HG02642 (cell line): Measurements from ENCODE around the gene OBP2B.
"Not testable (repeated sequence)": the region's sequence is repeated elsewhere in the genome, so short reads cannot be mapped to it uniquely, and the experiment has no call there.

ENCODE experiments used
- ATAC-seq: cut with Tn5 transposase; IDR thresholded peaks from one replicate; pipeline ENCODE4 v1.9.1; 2021; ENCODE audit warnings: mild to moderate bottlenecking; ENCODE audit not compliant: unreplicated experiment, poor library complexity

The OBP2B gene

DNA sequence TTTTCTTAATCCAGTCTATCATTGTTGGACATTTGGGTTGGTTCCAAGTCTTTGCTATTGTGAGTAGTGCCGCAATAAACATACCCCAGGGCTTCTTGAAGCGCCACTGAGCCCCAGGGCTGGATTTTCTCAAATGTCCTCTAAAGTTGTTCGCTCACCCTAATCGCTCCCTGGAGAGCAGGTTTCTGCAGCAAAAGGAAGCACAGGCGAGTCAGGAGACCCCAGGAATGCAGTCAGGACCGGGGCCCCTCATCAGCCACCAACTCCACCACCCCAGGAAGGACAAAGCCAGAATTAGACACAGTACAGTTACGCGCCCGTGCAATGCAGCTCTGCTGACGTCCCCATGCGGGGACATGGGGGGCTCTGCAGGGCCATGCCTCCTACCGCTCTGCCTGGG lies 15.7 kb upstream of the OBP2B start:
- ATAC-seq: no peak

DNA sequence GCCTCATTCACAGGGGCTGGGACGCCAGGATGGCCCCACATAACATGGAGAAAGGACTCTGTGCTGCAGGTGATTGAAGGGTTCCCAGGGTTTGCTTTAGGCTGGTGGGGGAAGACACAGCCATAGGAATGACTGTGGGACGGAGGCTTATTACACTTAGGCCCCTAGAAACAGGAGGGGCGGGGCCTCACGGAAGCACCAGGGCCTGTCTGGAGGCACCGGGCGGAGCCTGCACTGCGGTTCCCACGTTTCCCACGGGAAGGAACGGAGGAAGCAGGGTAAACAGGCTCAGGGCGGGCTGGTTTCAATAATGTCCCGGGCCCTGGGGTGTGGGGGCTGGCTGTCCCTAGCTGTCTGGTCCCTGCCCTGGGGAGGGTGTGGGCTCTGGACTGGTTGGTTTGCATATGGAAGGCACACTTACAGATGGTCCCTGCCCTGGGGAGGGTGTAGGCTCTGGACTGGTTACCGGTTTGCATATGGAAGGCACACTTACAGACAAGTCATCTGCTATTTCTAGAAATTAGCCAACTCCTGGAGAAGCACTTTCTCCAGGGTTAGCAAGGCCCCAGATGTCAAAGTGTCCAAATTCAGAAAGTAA lies 14.2 kb upstream of the OBP2B start:
- ATAC-seq: not testable (repeated sequence)

DNA sequence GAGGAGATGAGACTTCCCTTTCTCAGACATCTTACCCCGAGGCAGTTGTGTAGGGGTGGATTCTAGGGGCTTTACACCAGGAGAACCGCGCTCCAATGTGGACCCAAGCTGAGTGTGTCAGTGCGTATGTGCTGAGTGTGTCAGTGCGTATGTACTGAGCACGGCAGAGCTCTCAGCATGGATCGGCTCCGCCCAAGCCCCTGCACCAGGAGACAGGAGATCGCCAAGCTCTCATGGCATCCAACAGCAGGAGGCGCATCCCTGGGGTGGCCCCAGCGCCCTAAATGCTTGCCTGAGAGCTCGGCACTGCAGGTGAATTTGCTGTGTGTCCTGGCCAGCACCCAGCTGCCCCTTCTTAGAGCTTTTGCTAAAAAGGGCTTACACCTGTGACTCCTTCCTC lies 12.9 kb upstream of the OBP2B start:
- not testable (repeated sequence) for ATAC-seq

DNA sequence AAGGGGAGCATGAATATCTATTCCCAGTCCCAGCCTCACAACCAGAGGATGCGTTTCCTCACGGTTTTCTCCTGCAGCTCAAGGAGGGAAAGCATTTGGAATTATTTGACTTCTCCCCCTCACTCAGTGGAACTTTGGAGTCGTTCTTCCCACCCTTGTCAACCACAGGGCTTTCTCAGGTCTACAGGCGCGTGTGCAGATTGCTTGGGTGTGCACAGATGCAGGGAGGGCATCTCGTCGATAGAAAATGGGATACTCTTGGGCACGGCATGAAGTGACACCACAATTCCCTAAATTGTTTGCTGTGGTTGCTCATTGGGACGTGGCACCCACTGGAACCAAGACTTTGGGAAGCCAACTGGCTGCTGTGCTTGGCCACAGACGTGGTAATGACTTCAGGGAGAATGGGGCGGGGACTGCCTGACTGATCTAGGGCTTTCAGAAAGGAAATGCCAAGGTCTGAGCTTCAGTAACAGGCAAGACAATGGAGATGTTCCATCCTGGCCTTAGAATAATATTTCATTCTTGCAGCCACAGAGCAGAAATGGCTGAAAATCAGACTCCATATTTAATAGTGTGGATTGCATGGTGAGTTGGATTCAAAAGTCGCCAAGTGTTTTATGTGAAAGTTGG lies 12.2 kb upstream of the OBP2B start:
- ATAC-seq: no peak

- ATAC-seq: not testable (repeated sequence)
Measured at GRCh38 chr9:133218049-133218975, 9.3 kb upstream of the OBP2B start.

DNA sequence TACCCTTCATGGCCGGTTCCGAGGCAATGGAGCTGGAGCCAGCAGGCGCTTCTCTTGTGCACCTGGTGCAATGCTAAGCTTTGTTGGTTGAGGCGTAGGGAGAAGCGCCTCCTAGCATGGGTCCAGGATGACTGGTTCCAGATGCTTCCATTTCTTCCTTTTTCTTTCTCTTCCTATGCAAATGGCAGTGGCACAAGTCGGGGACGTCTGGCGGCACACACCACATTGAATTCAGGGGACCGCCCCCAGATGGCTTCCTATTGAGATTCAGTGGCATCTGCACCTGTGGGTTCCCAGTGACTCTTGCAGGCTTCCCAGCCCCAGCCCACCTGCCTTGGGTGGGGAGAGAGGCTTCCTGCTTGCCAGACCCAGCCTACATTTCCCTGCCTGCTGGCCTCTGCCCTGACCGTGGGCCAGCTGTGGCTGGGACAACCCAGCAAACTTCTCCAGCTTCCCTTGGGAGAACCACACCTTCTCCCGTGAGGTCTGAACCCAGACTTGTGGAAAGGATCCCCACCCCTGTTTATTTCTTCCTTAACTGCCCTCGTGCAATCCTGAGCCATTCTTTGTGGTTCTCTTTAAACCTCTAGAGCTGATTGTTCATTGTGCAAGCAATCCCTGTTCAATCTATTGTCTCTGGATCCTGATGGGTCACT lies 8.4 kb upstream of the OBP2B start:
- ATAC-seq: not testable (repeated sequence)

DNA sequence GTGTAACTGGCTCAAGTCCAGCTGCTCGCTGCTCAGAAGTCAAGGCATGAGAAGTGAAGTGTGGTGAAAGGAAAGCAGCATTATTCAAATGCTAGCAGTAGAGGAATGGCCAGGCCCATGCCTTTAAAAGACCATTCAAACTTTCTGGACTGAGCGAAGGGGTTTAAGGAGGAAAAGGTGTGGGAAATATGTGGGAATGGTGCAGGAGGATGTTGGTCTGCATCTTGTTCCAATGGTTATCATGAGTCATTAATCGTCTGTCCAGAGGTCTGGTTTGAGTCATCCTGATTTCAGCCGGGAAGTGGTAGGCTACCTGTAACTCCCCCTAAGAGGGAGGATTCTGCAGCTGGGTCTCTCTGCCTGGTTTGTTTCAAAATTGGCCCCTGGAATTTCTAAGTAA lies 5.2 kb upstream of the OBP2B start:
- ATAC-seq: not testable (repeated sequence)

GRCh38 chr9:133210609-133211008 lies 1.6 kb upstream of the OBP2B start:
- no peak for ATAC-seq

DNA sequence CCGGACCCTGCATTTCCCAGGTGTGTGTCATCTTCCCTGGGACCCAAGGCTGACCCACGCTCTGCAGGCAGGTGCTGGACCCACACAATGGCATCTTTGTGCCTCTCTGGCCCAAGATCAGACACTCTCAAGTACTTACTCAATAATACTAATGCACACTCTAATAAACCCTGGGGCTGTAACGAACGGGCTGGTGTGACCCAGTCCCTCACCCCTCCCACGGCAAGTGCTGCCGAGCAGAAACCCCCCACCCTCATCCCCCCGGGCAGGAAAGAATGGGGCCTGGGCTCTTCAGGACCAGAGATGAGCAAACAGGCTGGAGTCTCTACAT lies 1.1 kb upstream of the OBP2B start:
- ATAC-seq: no peak

- ATAC-seq: not testable (repeated sequence)
Measured at GRCh38 chr9:133209327-133210201, 514 bp upstream of the OBP2B start.

GRCh38 chr9:133208171-133208879 lies 725 bp downstream of the OBP2B start:
- ATAC-seq: not testable (repeated sequence)

GRCh38 chr9:133207540-133208170 lies 1.4 kb downstream of the OBP2B start:
- no peak for ATAC-seq

- ATAC-seq: no peak
Measured at GRCh38 chr9:133207021-133207531, 2.0 kb downstream of the OBP2B start.

DNA sequence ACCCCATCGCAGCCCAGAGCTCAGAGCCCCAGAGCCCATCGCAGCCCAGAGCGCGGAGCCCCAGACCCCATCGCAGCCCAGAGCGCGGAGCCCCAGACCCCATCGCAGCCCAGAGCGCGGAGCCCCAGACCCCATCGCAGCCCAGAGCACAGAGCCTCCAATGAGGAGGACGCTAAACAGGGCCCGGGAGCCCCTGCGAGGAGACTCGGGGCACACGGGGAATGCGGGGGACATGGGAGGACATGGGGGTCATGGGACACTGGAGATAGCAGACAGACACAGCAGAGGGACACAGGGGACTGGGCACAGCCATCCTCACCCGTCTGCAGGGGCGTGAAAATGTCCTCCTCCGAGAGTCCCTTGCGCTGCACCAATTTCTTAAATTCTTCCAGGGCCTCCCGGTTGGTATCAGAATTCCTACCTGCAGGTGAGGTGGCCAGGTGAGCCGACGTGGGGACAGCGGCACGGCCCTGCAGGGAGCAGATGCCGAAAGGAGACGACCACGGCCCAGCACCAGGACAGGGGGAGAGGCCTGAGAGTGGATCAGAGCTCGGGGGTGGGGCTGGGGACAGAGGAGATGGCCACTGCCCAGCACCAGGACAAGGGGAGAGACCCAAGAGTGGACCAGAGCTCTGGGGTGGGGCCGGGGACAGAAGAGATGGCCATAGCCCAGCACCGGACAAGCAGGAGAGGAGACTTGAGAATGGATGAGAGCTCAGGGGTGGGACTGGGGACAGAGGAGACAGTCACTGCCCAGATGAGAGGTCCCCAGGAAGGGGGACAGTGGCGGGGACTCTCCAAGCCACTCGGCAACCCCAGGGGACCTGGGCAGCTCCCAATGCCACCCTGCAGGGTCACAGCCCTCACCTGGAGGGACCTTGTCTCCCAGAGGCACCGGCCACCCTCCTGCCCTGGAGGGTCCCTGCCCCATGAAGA lies 2.8 kb downstream of the OBP2B start:
- no peak for ATAC-seq

DNA sequence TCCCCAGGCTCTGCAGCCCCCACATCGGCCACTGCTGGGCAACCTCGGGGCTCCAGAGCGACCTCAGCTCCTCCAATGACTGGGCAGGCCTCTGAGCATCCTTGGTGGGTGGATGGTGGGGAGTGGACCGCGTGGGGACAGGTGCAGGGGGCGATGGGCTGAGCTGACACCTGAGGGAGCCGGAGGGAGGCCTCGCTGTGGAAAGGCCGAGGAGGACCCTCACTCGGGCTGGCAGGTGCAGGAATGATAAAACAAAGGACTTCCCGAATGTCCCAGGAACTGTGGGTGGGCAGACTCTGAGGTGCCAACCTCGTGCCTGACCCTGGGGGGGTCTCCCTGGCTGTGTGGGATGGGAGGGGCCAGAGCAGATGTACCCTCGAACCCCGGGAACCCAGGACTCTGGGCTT lies 3.6 kb downstream of the OBP2B start:
- not testable (repeated sequence) for ATAC-seq

- ATAC-seq: no peak
Measured at GRCh38 chr9:133204993-133205336, 4.1 kb downstream of the OBP2B start.

GRCh38 chr9:133204335-133204992 lies 4.6 kb downstream of the OBP2B start:
- ATAC-seq: no peak
